Activated T-cell treated with anti-CD3 and anti-CD28 coated beads for 48 hours (primary cell): ENCODE measurements around the gene RANBP3L.
"Not testable (repeated sequence)": the region's sequence is repeated elsewhere in the genome, so short reads cannot be mapped to it uniquely, and the experiment has no call there.

Experiments used
- DNase-seq: peaks from one replicate; pipeline ENCODE4 v3.0.0-alpha.2; 2020; ENCODE audit warnings: low read depth

Gene RANBP3L

DNA sequence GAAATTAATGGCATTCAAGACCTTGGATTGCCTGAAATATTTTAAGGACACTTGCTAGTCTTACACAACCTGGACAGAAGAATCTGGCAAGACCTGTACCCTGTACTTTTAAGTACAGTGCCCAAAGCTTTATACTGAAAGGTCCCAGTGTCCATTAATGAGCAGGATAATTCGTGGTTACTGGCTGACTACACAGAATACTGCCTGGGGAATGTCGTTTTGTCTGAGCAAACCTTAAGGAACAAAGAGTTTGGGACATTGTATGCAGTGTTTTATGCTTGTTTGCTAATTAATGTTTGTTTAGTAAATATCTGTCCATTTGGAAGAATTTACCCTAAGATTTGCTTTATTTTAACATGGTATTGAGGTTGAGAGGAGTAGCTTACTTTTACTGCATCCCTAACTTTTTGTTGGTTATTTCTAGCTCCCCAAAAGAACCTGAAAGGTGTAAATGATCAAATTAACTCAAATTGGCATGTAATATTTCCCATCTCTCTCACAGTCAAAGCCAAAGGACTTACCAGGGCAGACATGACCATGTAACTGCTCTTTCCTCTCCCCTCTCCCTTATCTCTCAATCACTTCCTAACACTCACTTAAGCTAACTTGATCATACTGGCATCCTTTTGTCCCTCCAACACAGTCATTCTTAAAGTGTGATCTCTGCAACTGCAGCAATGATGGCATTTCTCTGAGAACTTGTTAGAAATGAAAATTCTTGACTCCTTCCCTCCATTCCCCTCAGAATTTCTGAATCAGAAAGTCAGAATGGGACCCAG lies 15.7 kb downstream of the RANBP3L start:
- DNase-seq: no peak

DNA sequence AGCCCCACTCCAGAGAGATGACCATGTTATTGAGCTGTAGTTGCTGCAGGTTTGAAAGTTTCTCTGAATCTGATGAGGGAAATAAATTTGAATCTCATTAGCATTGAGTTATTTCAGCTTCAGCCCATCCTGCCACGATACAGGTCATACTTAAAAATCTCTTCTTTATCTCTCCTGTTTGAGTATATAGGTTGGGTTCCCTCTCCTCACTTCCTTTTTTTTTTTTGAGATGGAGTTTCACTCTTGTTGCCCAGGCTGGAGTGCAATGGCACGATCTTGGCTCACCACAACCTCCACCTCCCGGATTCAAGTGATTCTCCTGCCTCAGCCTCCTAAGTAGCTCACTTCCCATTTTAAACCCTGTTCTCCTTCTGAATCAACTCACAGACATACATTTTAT lies 17.9 kb downstream of the RANBP3L start:
- not testable (repeated sequence) for DNase-seq

DNA sequence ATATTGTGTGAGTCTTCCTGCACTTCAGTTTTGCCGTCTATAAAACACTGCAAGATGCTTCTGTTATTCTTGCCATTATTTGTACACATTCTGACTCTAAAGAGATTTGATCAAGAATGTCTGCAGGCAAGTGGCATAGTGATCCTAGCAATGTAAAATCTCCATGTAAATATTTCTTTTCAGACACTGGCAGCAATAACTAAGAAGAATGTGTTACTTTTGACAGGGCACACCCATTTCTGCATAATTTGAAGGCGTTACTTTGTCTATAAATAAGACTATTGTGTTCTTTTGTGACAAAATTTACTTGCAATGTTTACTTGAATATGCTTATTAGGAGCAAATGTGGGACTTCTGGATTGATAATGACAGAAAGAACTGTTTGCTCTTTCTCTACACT lies 20.1 kb downstream of the RANBP3L start:
- DNase-seq: no peak

- DNase-seq: no peak
Measured at GRCh38 chr5:36279054-36279698, 22.5 kb downstream of the RANBP3L start.

DNA sequence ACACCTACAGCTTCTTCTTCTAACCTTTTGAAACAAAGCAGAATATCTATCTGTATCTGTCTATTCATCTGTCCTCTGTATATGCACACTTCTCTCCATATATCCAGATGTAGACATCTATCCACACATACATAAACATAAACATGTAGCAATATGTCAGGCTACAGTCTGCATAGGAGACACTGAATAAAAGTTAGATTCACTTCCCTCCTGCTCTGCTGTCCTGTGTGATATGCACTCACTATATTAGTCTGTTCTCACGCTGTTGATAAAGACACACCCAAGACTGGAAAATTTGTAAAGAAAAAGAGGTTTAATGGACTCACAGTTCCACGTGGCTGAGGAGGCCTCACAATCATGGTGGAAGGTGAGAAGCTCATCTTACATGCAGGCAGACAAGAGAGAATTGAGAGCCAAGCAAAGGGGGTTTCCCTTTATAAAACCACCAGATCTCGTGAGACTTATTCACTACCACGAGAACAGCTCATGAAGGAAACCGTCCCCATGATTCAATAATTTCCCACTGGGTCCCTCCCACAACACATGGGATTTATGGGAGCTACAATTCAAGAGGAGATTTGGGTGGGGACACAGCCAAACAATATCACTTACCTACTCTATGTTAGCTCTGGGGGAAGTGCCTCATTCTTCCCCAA lies 24.1 kb downstream of the RANBP3L start:
- DNase-seq: no peak

DNA sequence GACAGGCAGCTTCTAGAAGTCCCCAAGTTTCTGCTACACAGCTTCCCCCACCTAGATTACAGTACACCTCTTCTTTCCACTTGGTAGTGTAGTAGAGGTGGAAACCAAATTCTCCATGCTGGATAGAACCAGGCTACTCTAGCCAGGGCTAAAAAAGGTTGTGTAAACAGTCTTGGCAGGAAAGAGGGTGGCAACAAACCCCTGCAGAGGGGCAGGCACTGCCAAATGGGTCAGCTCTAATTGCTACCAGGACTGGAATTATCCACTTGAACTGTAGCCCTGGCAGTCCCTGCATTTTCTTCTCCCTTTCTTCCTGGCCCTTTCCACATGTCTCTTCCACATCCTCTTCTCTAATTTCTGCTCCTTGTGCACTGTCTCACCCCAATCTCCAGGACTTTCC lies 24.8 kb downstream of the RANBP3L start:
- DNase-seq: no peak

GRCh38 chr5:36273809-36274526 lies 27.7 kb downstream of the RANBP3L start:
- DNase-seq: no peak

- no peak for DNase-seq
Measured at GRCh38 chr5:36272136-36272690, 29.5 kb downstream of the RANBP3L start.

- no peak for DNase-seq
Measured at GRCh38 chr5:36270876-36271575, 30.7 kb downstream of the RANBP3L start.

GRCh38 chr5:36270175-36270574 lies 31.5 kb downstream of the RANBP3L start:
- DNase-seq: no peak

GRCh38 chr5:36269478-36269877 lies 32.2 kb downstream of the RANBP3L start:
- DNase-seq: no peak

GRCh38 chr5:36267905-36268304 lies 33.8 kb downstream of the RANBP3L start:
- no peak for DNase-seq

DNA sequence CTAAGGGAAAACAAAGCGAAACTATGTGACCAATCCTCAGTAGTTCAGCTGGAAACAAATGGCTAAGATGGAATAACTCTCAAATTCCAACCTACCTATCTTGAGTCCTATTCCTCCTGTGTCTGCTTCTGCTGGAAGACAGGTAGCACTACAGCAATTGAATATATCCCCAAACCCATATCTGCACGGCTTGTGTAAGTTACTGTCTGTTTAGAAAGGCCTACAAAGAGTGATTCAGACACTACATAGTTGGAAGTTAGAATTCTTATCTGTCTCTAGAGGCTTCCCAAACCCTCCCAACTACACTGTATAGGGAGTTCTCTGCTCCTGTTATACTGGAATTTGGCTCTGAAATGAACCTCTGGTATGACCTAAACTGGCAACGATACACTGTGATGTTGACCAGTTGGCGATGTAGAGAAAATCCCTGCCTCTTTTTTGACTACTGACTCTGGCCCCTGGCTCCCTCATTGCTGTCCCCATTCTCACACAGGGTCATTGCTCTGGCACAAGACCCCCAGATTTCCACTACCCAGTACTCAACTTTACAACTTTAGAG lies 37.4 kb downstream of the RANBP3L start:
- DNase-seq: no peak

GRCh38 chr5:36261186-36261585 lies 40.5 kb downstream of the RANBP3L start:
- DNase-seq: no peak

GRCh38 chr5:36253575-36253974 lies 48.1 kb downstream of the RANBP3L start:
- no peak for DNase-seq

DNA sequence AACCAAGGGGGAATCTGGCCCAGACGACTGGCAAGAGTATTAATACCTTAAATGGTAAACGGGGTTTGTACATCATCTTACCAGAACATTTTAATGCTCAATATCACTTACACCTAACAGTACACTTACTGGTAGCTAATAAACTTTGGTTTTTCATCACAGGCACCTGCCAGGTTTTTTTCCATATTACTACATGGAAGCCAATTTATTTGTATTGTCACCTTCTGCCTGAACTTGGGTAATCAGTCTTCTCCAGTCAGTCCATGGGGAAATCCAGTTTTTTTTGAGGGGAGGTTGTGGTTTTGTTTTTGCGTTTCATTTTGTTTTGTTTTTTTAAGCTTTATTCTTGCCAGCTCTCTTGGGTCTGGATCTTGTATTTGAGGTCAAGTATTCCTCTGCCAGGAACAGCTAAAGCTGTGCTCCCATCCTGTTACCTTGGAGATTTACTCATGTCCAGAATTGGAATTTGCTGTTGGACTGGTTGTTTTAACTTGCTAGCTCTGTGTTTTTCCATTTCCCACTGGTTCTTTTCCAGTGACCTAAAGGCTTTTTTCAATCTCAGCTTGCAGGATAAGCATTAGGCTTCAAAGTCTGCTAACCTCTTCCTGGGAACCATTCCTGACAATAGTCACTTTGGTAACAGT lies 48.9 kb downstream of the RANBP3L start:
- no peak for DNase-seq

GRCh38 chr5:36251218-36251617 lies 50.5 kb downstream of the RANBP3L start:
- no peak for DNase-seq

DNA sequence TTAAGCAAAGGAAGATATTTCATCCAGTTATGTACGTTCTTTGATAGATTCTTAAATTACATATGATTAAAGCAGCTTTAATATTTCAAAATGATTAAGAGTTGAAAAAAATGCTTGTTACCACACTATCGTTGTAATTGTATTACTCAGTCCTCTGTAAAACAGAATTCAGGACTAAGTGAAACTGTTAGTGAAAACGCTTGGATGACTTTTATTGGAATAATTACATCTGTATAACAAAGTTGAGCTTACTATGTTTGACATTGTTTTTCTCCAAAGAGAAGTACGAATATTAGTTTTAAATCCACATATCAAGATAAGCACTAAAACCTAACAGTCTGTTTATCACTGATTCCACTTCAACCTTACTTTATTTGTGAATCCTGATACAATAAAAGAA lies 51.3 kb downstream of the RANBP3L start:
- DNase-seq: no peak

DNA sequence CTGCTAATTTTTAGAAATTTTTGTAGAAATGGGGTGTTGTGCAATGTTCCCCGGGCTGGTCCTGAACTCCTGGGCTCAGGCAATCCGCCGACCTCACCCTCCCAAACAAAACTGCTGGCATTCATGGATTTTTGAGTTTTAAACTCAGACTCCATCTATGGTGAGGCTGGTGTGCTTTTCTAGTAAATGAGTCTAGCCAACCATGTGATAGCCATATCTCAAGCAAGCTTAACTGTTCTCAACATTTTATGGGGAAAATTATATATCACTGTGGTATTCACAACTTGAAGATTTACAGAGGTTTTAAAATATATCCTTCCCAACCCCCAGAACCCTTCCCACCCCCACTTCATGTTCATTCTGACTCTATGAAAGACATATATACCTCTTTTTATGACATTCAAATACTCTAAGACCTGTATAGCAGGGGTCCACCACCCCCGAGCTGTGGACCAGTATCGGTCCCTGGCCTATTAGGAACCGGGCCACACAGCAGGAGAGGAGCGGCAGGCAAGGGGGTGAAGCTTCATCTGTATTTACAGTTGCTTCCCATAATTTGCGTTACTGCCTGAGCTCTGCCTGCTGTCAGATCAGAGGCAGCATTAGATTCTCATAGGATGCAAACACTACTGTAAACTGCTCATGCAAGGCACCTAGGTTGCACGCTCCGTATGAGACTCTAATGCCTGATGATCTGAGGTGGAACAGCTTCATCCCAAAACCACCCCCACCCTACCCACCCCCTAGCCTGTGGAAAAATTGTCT lies 55.5 kb downstream of the RANBP3L start:
- DNase-seq: no peak

- DNase-seq: no peak
Measured at GRCh38 chr5:36244076-36244475, 57.6 kb downstream of the RANBP3L start.
